Measurements from ENCODE around the gene NHLRC4. TPM values are rescaled to one million over a fixed set of nuclear protein-coding genes. Genes with fewer than 3 reads are reported as not detected.

NHLRC4 gene
- total and polyA plus RNA-seq, 7 donors = 0.06 to 0.39 (median 0.27) TPM; not detected in 1

DNA sequence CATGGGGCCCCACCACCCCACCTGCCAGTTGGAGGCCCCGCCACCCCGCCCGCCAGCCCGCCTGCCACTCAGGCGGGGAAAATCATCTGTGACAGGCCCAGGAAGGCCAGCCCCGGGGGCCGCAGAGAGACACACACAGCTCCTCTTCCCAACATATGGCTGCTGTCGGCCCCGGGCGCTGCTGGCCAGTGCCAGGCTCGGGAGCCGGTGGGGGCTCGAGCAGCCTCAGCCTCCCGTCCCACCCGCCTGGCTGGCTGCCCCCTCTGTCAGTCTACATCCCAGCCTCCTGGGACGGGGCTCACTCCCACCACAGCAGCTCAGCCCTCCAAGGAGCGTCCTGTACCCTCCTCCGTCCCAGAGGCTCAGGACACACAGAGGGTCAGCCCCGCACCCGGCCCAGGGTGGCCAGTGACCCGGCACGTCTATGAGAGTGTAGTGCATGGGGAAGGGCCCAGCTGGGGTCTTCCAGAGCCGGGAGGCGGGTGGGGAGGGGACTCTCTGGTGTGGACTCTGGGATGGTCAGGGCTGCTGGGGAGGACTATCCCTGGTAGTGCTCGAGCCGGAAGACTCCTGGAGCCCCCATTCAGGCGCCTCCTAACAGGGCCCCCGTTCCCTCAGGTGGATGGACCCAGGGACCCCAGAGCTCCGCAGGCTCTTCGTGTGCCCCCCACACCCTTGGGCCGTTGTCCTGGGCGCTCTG is 10.2 kb upstream of the NHLRC4 start:
- TF ChIP-seq, protein P1, sequence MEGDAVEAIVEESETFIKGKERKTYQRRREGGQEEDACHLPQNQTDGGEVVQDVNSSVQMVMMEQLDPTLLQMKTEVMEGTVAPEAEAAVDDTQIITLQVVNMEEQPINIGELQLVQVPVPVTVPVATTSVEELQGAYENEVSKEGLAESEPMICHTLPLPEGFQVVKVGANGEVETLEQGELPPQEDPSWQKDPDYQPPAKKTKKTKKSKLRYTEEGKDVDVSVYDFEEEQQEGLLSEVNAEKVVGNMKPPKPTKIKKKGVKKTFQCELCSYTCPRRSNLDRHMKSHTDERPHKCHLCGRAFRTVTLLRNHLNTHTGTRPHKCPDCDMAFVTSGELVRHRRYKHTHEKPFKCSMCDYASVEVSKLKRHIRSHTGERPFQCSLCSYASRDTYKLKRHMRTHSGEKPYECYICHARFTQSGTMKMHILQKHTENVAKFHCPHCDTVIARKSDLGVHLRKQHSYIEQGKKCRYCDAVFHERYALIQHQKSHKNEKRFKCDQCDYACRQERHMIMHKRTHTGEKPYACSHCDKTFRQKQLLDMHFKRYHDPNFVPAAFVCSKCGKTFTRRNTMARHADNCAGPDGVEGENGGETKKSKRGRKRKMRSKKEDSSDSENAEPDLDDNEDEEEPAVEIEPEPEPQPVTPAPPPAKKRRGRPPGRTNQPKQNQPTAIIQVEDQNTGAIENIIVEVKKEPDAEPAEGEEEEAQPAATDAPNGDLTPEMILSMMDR (IDR thresholded peaks at IDR 0.05) = no peak
- no peaks in the 10 kb centered on the region for H3K4me1 ChIP-seq
- 76 to 77% (median 77%) methylated on average over 23 to 32 of the region's 32 CpGs for WGBS, 3 donors
- H3K27ac ChIP-seq = no peak overlapping the region
- no peaks in the 10 kb centered on the region for H3K9me3 ChIP-seq
- intact Hi-C loops (cut with DNase I) = no loop called here
- no peak overlapping the region for H3K4me3 ChIP-seq
- H3K27me3 ChIP-seq (ENCODE audit: insufficient read depth in 3 of 3, low read length in 2 of 3) = peaks cover 0 to 33% (median 10%) of the 10 kb centered on the region in 3 donors
- H3K36me3 ChIP-seq (ENCODE audit: insufficient read depth in 1 of 2, low read depth in 1 of 2) = peaks cover 8 to 23% of the 10 kb centered on the region in 2 donors
- ATAC-seq (no peak), DNase-seq (no peak)

DNA sequence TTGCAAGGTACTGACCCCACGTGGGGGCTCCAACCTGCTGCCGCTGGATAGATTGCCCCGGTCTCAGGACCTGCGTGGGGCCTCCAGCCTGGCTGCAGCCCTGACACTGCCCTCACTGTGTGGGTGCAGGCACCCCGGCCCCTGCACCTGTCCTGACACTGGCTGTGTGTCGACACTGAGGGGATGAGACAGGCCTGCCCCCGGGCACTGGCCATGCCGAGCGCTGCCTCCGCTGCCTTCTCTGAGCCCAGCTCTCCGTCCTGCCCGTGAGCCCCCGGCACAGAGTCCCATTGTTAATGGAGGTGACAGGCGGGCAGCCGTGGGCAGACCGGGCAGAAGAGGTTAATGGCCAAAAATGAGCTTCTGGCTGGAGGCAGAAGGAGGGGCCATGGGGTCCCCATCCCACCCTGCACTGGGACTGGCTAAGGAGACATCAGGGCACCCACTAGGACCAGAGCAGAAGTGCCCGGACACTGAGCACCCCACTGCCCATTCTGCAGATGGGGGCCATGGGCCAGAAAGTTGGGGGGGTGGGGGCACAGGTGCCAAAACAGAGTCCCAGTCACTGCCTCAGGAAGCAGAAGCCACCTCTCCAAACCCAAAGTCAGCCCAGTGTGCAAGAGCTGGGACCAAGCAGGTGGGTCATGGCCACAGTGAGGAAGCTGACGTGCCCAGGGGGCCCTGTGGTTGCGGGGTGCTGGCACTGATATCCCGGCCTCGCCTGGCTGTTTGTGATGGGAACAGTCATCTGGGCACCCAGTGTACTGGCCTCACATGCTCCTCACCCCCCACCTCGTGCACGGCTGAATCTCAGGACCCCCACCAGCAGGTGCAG is 9.1 kb upstream of the NHLRC4 start:
- H3K4me1 ChIP-seq = no peaks in the 10 kb centered on the region
- DNase-seq (no peak), ATAC-seq (no peak)
- TF ChIP-seq, protein P1 (IDR thresholded peaks at IDR 0.05) = no peak
- no peaks in the 10 kb centered on the region for H3K9me3 ChIP-seq
- H3K27ac ChIP-seq = no peak overlapping the region
- H3K4me3 ChIP-seq = no peak overlapping the region
- intact Hi-C loops (cut with DNase I) = no loop called here
- WGBS, 3 donors = 79 to 83% (median 79%) methylated on average over 22 to 23 of the region's 23 CpGs
- peaks cover 0 to 12% of the 10 kb centered on the region in 2 donors for H3K36me3 ChIP-seq (ENCODE audit: insufficient read depth in 1 of 2, low read depth in 1 of 2)
- peaks cover 0 to 40% (median 15%) of the 10 kb centered on the region in 3 donors for H3K27me3 ChIP-seq (ENCODE audit: insufficient read depth in 3 of 3, low read length in 2 of 3)

DNA sequence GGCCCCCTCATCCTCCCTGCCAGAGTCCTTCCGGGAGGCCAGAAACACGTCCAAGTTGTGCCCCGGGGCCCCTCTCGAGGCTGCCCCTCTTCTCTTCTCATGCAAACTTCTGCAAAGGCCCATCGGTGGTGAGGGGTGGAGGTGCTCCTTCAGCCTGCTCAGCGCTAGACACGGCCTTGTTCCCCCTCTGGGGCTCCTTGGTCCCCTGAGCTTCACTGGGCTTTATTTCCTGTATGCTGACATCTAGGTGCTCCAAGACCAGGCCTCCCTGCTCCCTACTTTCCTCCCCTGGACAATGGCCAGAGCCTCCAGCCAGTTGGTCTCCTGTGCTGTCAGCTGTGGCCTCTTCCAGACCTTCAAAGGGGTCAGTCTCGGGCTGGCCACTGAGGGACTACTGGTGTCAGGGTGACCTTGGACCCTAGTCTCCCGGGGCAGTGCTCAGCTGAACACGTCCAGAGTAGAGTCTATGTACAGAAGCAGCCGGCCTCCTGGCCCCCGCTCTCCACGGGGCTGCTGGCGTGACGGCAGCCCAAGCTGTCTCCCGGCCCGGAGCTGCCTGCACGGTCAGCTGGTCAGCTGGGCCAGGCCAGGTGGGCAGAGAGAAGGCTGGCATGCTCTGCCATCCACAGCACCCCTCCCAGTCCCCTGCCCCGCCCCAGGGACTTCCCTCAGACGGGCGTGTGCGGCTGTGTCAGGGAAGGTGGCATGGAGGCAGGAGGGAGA is 8.3 kb upstream of the NHLRC4 start:
- no peak for ATAC-seq
- WGBS, 3 donors = 36 to 43% (median 42%) methylated on average over 22 of the region's 22 CpGs
- H3K4me1 ChIP-seq = no peaks in the 10 kb centered on the region
- TF ChIP-seq, protein P1 (IDR thresholded peaks at IDR 0.05) = no peak
- no peak overlapping the region for H3K27ac ChIP-seq
- peaks cover 0 to 6% of the 10 kb centered on the region in 2 donors for H3K36me3 ChIP-seq (ENCODE audit: insufficient read depth in 1 of 2, low read depth in 1 of 2)
- intact Hi-C loops (cut with DNase I) = no loop called here
- H3K4me3 ChIP-seq = no peak overlapping the region
- no peak for DNase-seq
- peaks cover 0 to 40% (median 15%) of the 10 kb centered on the region in 3 donors for H3K27me3 ChIP-seq (ENCODE audit: insufficient read depth in 3 of 3, low read length in 2 of 3)
- no peaks in the 10 kb centered on the region for H3K9me3 ChIP-seq

DNA sequence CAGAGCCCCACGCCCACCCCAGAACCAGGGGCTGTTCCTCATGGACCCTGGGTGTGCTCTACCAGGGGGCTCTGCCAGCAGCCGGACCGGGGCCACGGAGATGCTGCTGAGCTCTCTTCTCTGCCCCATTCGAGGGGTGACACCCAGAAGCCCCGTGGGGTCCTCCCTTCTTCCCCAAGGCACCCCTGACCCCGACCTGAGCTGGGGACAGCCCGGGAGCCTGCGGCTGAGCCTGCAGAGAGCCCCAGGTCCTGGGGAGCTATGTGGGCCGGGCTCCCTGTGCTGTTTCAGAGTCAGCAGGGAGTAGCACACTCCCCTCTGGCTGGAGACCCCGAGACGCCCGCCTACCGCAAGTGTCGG is 7.8 kb upstream of the NHLRC4 start:
- peaks cover 0 to 1% of the 10 kb centered on the region in 2 donors for H3K36me3 ChIP-seq (ENCODE audit: insufficient read depth in 1 of 2, low read depth in 1 of 2)
- H3K27ac ChIP-seq = no peak overlapping the region
- intact Hi-C loops (cut with DNase I) = no loop called here
- H3K4me1 ChIP-seq = no peaks in the 10 kb centered on the region
- ATAC-seq (no peak), DNase-seq (no peak)
- no peak overlapping the region for H3K4me3 ChIP-seq
- TF ChIP-seq, protein P1 (IDR thresholded peaks at IDR 0.05) = no peak
- no peaks in the 10 kb centered on the region for H3K9me3 ChIP-seq
- peaks cover 0 to 40% (median 15%) of the 10 kb centered on the region in 3 donors for H3K27me3 ChIP-seq (ENCODE audit: insufficient read depth in 3 of 3, low read length in 2 of 3)
- WGBS, 3 donors = 64 to 71% (median 65%) methylated on average over 15 of the region's 15 CpGs

All from psoas muscle (tissue), 8 donors.